GM18519 (cell line): ENCODE results near the gene MAGI1.

Experiments
- ATAC-seq: cut with Tn5 transposase; IDR thresholded peaks from one replicate; pipeline ENCODE4 v1.9.1; 2021; ENCODE audit warnings: mild to moderate bottlenecking, moderate library complexity; ENCODE audit not compliant: unreplicated experiment, low FRiP score

Gene MAGI1

DNA sequence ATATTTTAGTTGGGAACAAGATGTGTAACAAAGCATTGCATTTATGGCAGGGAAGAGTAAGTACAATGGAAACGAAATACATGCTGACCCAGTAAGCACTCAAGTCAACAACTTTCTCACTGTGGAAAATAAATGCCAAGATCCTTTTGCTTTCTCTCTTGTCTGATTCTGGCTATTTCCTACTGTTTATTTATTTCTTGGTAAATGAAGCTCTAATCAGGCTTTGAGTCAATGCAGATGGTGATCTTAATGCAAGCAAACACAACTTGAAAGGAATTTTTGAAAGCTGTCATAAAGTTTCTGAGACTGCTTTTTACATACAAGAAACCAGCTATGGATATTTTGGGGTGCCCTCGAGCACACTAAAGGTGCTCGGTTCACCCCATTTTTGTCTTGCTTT, 624.8 kb downstream of the MAGI1 start:
- no peak for ATAC-seq

GRCh38 chr3:65412588-65412987, 626.1 kb downstream of the MAGI1 start:
- no peak for ATAC-seq

DNA sequence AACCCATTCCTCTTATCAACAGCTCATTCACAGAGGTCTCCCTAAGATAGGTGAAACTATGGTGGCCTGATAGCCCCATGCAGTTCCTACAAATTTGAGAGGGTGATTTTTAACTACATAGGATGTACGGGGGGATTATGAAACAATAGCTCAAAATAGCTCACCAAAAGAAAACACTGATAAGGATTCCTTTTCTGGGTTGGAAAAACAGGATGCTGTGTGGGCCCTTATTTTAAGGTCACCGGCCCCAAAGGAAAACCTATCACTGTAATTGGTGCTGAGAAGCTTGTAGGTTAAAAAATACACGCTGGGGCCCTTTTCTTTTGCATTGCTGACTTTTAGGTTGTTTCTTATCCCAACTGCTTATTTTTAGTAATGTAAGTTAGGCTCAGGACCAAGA, 627.4 kb downstream of the MAGI1 start:
- no peak for ATAC-seq

DNA sequence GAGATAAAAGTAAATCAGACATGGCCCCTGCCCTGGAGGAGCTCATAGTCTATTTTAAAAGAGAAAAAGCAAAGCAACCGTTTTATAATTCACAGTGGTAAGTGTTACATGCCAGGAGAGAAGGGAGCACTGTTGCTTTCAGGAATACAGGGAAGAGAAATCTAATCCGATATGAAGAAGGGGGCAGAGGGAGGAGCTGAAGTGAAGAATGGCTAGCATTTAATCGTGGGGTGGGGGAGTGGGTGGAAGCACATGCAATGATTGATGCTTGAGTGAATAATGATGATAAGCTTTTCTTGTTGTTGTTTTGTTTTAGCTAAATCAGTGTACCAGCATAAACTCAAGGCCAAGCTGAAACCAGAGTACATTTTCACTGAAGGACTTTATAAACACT, 629.5 kb downstream of the MAGI1 start:
- no peak for ATAC-seq

DNA sequence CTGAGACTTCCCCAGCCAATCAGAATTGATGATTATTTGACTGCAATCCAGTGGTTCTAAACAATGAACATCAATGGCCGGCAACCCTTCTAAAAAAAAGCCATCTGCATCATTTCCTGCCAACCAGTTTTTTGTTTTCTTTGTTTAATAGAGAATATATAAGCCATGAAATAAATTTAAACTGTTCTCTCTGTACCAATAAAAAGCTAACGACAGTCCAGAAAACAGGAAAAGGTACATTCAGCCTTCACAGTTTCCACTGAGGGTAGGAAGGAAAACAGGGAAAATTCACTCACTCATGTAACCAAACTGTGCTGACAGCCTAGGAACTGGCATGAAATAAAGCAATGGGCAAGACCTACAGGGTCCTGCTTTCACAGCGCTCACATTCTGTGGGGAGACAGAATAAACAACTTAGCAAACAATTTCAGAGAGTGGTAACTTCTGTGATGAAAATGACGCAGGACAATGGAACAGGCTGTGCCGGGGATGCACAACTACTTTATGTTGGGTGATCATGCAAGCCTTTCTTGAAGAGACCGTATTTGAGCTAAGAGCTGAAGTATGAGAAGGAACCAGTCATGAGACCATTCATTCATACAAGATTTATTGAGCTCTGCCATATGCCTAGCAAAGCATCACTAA, 630.1 kb downstream of the MAGI1 start:
- no peak for ATAC-seq

DNA sequence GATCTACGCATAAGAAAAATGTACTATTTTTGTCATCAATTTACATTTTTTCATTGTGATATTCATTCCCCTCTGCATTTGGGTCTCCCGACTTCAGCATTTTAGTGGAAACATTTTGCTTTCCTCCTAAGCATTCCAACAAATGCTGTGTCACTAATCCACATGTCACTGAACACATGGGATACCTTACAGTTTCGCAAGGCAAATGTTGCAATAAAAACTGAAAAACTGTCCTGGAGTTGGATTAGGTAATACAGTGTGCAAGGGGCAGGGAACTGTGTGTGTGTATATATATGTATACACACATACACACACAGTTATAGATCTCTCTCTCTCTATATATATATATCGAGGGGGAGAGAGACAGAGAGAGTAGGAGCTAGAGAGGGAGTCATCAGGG, 632.2 kb downstream of the MAGI1 start:
- ATAC-seq: no peak

- ATAC-seq: no peak
These were observed 636.1 kb downstream of the MAGI1 start for GRCh38 chr3:65402597-65402996.

DNA sequence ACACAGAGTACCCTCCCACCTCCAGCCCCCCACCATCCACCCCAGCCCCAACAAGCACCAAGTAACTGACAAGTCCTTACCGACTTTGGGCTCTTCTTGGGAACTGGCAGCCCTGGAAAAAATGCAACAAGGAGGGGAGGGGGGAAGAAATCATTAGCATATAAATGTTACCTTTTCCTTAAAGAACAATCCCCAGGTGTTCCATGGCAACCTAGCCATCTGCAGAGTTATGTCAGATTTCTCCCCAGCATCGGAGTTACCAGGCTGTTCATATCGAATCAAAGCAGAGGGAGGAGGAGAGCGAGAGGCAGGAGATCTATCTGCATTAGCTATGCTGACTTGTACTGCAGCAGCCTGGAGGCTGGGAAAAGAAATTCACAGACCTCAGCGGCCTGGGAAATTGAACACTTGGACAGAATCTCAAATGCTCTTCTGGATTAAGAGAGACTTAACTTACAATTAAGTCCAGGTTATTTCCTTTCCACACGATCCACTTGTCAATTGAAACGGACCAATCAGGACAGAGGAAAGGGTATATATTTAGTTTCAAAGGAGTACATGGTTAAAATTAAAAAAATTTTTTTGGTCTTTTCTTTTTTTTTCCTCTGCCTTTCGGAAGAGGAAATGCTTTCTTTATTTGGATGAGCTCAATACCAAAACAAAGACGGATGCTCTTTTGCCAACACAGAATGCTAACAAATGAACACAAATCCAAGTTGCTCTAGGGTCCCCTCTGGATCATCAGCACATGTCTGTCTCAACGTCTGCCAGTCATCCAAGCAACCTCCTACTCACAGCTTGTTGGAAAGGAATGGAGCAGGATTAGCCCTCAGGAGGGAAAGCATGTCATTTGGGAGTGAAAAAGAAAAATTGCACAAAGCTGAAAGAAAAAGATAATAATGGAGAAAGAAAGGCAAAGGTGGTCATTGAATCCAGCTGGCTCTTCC, 637.1 kb downstream of the MAGI1 start:
- no peak for ATAC-seq

DNA sequence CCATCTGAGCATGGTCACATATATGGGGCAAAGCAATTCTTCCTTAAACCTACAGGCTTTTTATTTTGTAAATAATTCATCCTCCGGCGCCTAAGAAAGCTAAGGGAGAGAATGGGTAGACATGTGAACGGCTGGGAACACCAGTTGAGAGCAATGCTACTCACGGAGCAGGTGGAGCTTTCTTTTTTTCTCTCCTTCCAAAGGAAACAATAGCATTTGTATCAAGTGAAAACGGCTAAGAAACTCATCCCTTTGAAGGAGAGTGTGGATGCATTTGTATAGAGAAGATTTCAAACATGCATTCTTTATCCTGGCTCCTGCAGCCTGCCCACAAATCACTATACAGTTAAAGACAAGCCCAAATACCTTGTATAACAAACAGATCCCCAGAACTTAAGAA, 637.8 kb downstream of the MAGI1 start:
- no peak for ATAC-seq

DNA sequence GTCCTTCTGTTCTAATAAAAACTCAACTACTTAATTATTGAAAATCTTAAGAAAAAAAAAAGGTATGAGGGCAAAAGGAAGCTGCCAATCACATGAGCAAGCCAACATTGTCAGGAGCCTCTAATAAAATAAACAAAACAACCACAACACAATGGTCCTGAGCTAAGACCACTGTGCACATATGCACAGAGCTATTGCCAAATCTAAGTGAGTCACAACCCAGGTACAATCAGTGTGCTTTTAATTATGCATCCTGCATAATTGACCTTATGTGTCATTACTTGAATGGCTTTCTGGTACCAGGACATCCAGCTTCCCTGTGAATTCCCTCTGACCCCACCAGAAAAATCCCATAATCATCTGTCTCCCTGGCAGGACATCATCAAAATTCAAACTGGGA, 639.8 kb downstream of the MAGI1 start:
- ATAC-seq: no peak

DNA sequence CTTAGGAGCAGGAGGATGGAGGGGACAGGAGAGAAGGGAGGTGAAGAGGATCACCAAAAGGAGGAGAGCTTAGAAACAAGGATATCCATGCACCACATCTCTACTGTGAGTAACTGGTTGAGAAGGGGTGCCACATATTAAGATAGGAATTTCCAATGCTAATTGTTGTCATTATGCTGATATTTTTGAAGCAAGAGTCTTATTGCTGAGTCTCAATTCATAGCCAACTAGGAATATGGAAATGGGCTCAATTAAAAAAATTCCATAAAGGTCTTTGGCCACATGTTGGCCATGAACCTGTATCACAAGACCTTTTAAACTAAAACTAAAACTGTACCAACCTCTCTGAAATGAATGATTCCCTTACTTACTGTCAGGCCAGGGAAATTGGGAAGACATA, 642.6 kb downstream of the MAGI1 start:
- no peak for ATAC-seq

DNA sequence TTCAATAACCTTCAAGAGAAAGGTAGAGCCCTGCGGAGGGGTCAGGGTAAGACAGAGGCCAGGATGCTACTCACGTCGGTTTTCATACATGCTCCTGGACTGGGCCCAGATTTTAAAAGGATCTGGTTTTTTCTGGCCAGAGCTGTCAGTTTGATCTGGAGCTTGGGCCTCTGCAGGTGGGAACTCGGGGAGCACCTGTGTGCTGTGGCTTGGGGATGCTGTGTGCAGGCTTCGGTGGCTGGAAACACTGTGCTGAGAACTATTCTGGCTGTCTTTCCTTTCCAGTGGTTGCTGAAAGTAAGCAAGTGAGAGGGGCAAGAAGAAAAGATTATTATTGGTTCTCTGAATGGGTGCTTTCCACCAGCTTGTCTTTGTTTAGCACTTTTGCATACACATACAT, 647.6 kb downstream of the MAGI1 start:
- no peak for ATAC-seq

GRCh38 chr3:65385805-65386204, 652.9 kb downstream of the MAGI1 start:
- no peak for ATAC-seq

DNA sequence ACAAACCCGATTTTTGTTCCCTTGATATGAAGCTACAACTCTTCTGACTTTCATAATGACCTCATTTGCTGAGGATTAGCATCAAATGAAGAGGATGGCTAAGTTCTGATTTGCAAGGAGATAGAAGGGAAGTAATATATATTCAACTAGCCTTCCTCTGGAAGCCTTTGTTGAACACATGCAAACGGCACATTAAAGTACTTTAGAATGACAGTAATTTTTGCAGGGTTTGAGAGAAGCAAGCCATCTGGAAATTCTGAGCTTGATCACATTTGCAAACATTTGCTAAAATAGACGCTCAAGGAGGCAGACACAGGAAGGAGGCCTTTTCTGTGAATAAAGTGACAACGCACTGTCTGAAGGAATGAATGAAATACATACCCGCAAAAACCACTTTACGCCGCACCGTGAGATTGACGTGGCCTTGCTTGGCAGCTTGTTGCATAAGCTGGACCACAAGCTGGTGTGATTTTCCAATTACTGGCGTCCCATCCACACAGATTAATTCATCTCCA, 657.2 kb downstream of the MAGI1 start:
- ATAC-seq: no peak

- no peak for ATAC-seq
These were observed 659.5 kb downstream of the MAGI1 start for GRCh38 chr3:65379223-65379622.

- no peak for ATAC-seq
These were observed 661.1 kb downstream of the MAGI1 start for GRCh38 chr3:65377637-65378036.

DNA sequence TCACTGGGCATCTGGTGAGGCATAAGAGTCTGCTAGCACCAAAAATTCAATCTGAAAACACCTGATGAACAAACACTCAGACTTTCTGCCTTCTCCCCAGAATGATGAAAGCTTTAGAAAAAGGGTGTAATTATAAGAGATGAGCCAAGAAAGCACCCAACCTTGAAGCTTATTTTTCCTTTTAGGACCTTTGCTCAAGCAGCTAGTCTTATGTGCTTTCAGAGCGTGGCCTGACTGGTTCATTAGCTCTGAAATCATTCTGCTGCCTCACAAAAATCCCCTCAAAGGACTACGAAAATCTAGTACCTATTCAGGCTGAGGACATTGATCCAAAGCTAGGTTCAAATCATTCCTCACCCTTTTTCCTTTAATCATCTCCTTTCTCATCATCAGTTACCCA, 662.3 kb downstream of the MAGI1 start:
- no peak for ATAC-seq

- no peak for ATAC-seq
These were observed 667.7 kb downstream of the MAGI1 start for GRCh38 chr3:65371053-65371452.

DNA sequence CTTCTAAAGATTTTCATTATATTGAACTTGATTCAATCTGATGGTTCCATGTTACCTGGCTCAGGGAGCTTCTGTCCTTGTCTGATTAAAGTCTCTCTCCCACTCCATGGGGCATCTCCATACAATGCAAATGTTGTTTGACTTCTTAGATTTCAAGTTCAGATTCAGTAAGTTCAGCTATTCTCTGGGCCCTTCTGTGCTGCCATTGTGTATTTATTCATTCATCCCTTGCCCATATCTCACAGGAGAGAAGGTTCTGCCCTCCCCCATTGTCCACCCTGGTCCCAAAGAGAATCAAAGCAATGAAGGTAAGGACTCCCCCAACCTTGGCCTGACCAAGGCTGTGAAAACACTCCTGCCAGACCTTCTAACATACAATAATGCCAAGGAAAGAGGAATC, 669.9 kb downstream of the MAGI1 start:
- no peak for ATAC-seq

DNA sequence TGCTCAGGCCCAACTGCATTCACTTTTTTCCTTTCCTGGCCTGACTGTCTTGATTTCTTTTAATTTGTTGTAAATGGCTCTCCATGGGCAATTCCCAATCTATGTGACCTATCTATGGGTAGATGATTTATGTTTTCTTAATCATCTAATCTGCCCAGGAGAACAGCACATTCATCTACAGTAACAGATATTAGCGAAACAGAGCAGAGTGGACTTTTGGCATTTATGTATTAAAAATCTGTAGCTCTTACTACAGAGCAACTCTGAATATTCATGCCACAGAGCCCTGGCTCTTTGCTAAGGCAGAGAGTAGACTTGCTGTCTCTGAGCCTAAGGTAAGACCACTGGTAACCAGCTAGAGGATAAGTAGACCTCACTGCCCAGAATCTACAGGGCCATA, 676.0 kb downstream of the MAGI1 start:
- ATAC-seq: no peak

- no peak for ATAC-seq
These were observed 677.3 kb downstream of the MAGI1 start for GRCh38 chr3:65361448-65361847.
